GM21381 (cell line): ENCODE data around the gene VIPR2.
"Not testable (repeated sequence)": the region's sequence is repeated elsewhere in the genome, so short reads cannot be mapped to it uniquely, and the experiment has no call there.

Experiments
- ATAC-seq: cut with Tn5 transposase; IDR thresholded peaks from one replicate; pipeline ENCODE4 v1.9.1; 2021; ENCODE audit warnings: mild to moderate bottlenecking, moderate library complexity; ENCODE audit not compliant: unreplicated experiment

Gene VIPR2

GRCh38 chr7:159140170-159140910 is 4.3 kb downstream of the VIPR2 start:
- ATAC-seq: no peak

GRCh38 chr7:159139639-159140038 is 5.0 kb downstream of the VIPR2 start:
- no peak for ATAC-seq

- no peak for ATAC-seq
These were observed 5.5 kb downstream of the VIPR2 start for GRCh38 chr7:159139202-159139601.

- ATAC-seq: no peak
These were observed 6.2 kb downstream of the VIPR2 start for GRCh38 chr7:159138508-159138907.

GRCh38 chr7:159137906-159138305 is 6.8 kb downstream of the VIPR2 start:
- no peak for ATAC-seq

GRCh38 chr7:159136846-159137245 is 7.8 kb downstream of the VIPR2 start:
- no peak for ATAC-seq

GRCh38 chr7:159136442-159136841 is 8.2 kb downstream of the VIPR2 start:
- ATAC-seq: no peak

GRCh38 chr7:159136013-159136412 is 8.7 kb downstream of the VIPR2 start:
- no peak for ATAC-seq

GRCh38 chr7:159132670-159133443 is 11.8 kb downstream of the VIPR2 start:
- ATAC-seq: not testable (repeated sequence)

GRCh38 chr7:159130820-159131219 is 13.8 kb downstream of the VIPR2 start:
- no peak for ATAC-seq

GRCh38 chr7:159130199-159130775 is 14.4 kb downstream of the VIPR2 start:
- ATAC-seq: no peak

GRCh38 chr7:159128767-159129166 is 15.9 kb downstream of the VIPR2 start:
- ATAC-seq: no peak

- ATAC-seq: no peak
These were observed 16.7 kb downstream of the VIPR2 start for GRCh38 chr7:159127691-159128642.

GRCh38 chr7:159126311-159127260 is 18.1 kb downstream of the VIPR2 start:
- no peak for ATAC-seq

- no peak for ATAC-seq
These were observed 18.8 kb downstream of the VIPR2 start for GRCh38 chr7:159125955-159126270.

GRCh38 chr7:159125104-159125954 is 19.3 kb downstream of the VIPR2 start:
- ATAC-seq: no peak

GRCh38 chr7:159123793-159124192 is 20.9 kb downstream of the VIPR2 start:
- not testable (repeated sequence) for ATAC-seq

- not testable (repeated sequence) for ATAC-seq
These were observed 21.4 kb downstream of the VIPR2 start for GRCh38 chr7:159123294-159123693.

GRCh38 chr7:159122276-159122675 is 22.4 kb downstream of the VIPR2 start:
- no peak for ATAC-seq
